Loucy (cell line): Measurements from ENCODE around the gene PTGER3.

Experiments used
- EZH2phosphoT487 ChIP-seq: fragments of 200-600 bp; IDR thresholded peaks from 2 replicates; pipeline ENCODE4 v1.6.1; 2018; ENCODE audit warnings: antibody characterized with exemption, mild to moderate bottlenecking, moderate library complexity, borderline replicate concordance
- TF ChIP-seq, protein P1 (sequence below): fragments of 200-600 bp; sonication (generic); conservative IDR thresholded peaks from 2 replicates; pipeline ENCODE4 v1.5.1; 2014; ENCODE audit warnings: mild to moderate bottlenecking, antibody characterized with exemption, low read length

DNA sequence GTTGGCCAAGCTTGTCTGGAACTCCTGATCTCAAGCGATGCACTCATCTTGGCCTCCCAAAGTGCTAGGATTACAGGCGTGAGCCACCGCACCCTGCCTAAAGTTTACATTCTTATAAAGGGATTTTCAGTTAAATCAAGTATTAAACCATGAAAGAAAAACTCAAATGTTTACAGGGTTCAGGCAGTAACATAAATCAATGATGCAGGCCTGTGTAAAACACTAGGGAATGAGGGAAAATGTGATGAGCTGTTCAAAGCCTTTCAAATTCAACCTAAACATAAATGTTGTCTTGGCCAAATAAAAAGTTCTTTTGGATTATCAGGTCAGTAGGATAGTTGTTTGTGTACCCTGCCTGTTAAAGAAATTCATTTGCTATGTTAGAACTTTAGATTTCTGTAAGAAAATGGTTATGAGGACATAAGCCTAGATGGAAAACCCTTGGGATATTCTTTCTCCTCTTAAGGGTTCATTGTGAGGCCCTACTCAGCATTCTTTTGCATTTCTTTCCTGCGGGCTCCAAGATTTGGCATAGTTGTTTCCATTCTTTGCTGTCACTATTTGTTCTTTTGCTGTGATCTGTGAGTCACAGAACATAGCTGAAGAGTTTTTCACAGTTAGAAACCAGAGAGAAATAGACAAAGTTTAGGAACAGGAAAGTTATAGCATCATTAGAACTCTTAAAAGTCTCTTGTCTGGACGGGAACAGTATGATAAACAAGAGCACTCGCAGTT is 42.1 kb upstream of the PTGER3 start:
- TF ChIP-seq, protein P1, sequence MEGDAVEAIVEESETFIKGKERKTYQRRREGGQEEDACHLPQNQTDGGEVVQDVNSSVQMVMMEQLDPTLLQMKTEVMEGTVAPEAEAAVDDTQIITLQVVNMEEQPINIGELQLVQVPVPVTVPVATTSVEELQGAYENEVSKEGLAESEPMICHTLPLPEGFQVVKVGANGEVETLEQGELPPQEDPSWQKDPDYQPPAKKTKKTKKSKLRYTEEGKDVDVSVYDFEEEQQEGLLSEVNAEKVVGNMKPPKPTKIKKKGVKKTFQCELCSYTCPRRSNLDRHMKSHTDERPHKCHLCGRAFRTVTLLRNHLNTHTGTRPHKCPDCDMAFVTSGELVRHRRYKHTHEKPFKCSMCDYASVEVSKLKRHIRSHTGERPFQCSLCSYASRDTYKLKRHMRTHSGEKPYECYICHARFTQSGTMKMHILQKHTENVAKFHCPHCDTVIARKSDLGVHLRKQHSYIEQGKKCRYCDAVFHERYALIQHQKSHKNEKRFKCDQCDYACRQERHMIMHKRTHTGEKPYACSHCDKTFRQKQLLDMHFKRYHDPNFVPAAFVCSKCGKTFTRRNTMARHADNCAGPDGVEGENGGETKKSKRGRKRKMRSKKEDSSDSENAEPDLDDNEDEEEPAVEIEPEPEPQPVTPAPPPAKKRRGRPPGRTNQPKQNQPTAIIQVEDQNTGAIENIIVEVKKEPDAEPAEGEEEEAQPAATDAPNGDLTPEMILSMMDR = no peak
- TF ChIP-seq EZH2phosphoT487 = no peak
